HEK293 (cell line): ENCODE data around the gene AKT2.

Experiments used
- AEBP2 ChIP-seq: fragments of 450-650 bp; formaldehyde crosslinking; IDR thresholded peaks from 2 replicates; pipeline ENCODE4 v1.5.1; 2016; ENCODE audit warnings: missing biosample characterization, missing genetic modification characterization, borderline replicate concordance
- HOXA7 ChIP-seq: sonication (generic); formaldehyde crosslinking; IDR thresholded peaks from 2 replicates; pipeline ENCODE4 v1.8.1; 2022; ENCODE audit warnings: missing genetic modification reagents, borderline replicate concordance
- HOXC10 ChIP-seq: sonication (generic); formaldehyde crosslinking; IDR thresholded peaks from 2 replicates; pipeline ENCODE4 v1.8.1; 2023; ENCODE audit warnings: mild to moderate bottlenecking, missing genetic modification reagents
- KLF16 ChIP-seq: fragments of 450-650 bp; formaldehyde crosslinking; IDR thresholded peaks from 2 replicates; pipeline ENCODE4 v1.5.1; 2017; ENCODE audit warnings: missing biosample characterization, missing genetic modification characterization
- ZFP41 ChIP-seq: fragments of 450-650 bp; formaldehyde crosslinking; IDR thresholded peaks from 2 replicates; pipeline ENCODE4 v1.5.1; 2016; ENCODE audit warnings: missing biosample characterization, missing genetic modification characterization, borderline replicate concordance
- ZIC2 ChIP-seq: fragments of 450-650 bp; formaldehyde crosslinking; IDR thresholded peaks from 2 replicates; pipeline ENCODE4 v1.5.1; 2016; ENCODE audit warnings: missing biosample characterization, missing genetic modification characterization
- ZNF112 ChIP-seq: fragments of 450-650 bp; formaldehyde crosslinking; IDR thresholded peaks from 2 replicates; pipeline ENCODE4 v1.5.0; 2017; ENCODE audit warnings: missing biosample characterization, missing genetic modification characterization
- ZNF148 ChIP-seq: fragments of 450-650 bp; formaldehyde crosslinking; IDR thresholded peaks from 2 replicates; pipeline ENCODE4 v1.5.0; 2017; ENCODE audit warnings: missing biosample characterization, missing genetic modification characterization, borderline replicate concordance
- ZNF223 ChIP-seq: fragments of 450-650 bp; formaldehyde crosslinking; IDR thresholded peaks from 2 replicates; pipeline ENCODE4 v1.5.1; 2016; ENCODE audit warnings: missing biosample characterization, missing genetic modification characterization
- ZNF239 ChIP-seq: fragments of 450-650 bp; formaldehyde crosslinking; IDR thresholded peaks from 2 replicates; pipeline ENCODE4 v1.5.1; 2016; ENCODE audit warnings: missing biosample characterization, missing genetic modification characterization
- ZNF248 ChIP-seq: fragments of 450-650 bp; formaldehyde crosslinking; IDR thresholded peaks from 2 replicates; pipeline ENCODE4 v1.5.1; 2017; ENCODE audit warnings: missing biosample characterization, missing genetic modification characterization
- ZNF280D ChIP-seq: fragments of 450-650 bp; formaldehyde crosslinking; IDR thresholded peaks from 2 replicates; pipeline ENCODE4 v1.5.1; 2016; ENCODE audit warnings: missing biosample characterization, missing genetic modification characterization
- ZNF324 ChIP-seq: fragments of 450-650 bp; formaldehyde crosslinking; IDR thresholded peaks from 2 replicates; pipeline ENCODE4 v1.5.1; 2016; ENCODE audit warnings: missing biosample characterization, missing genetic modification characterization
- ZNF398 ChIP-seq: fragments of 450-650 bp; formaldehyde crosslinking; IDR thresholded peaks from 2 replicates; pipeline ENCODE4 v1.5.1; 2017; ENCODE audit warnings: missing biosample characterization, missing genetic modification characterization
- ZNF544 ChIP-seq: fragments of 450-650 bp; formaldehyde crosslinking; IDR thresholded peaks from 2 replicates; pipeline ENCODE4 v1.5.0; 2017; ENCODE audit warnings: missing biosample characterization, missing genetic modification characterization
- ZNF561 ChIP-seq: fragments of 450-650 bp; IDR thresholded peaks from 2 replicates; pipeline ENCODE4 v1.5.1; 2018; ENCODE audit warnings: missing biosample characterization, missing genetic modification characterization, borderline replicate concordance
- ZNF571 ChIP-seq: fragments of 450-650 bp; formaldehyde crosslinking; IDR thresholded peaks from 2 replicates; pipeline ENCODE4 v1.5.0; 2017; ENCODE audit warnings: missing biosample characterization, missing genetic modification characterization
- ZNF585B ChIP-seq: fragments of 450-650 bp; formaldehyde crosslinking; IDR thresholded peaks from 2 replicates; pipeline ENCODE4 v1.5.1; 2016; ENCODE audit warnings: missing biosample characterization, missing genetic modification characterization
- ZNF623 ChIP-seq: fragments of 450-650 bp; formaldehyde crosslinking; IDR thresholded peaks from 2 replicates; pipeline ENCODE4 v1.5.1; 2016; ENCODE audit warnings: missing biosample characterization, missing genetic modification characterization
- ZNF629 ChIP-seq: fragments of 450-650 bp; formaldehyde crosslinking; IDR thresholded peaks from 2 replicates; pipeline ENCODE4 v1.5.1; 2017; ENCODE audit warnings: missing biosample characterization, missing genetic modification characterization
- ZNF645 ChIP-seq: fragments of 450-650 bp; formaldehyde crosslinking; IDR thresholded peaks from 2 replicates; pipeline ENCODE4; 2016; ENCODE audit warnings: missing biosample characterization, missing genetic modification characterization
- ZNF660 ChIP-seq: fragments of 450-650 bp; IDR thresholded peaks from 2 replicates; pipeline ENCODE4 v1.5.1; 2018; ENCODE audit warnings: missing biosample characterization, mild to moderate bottlenecking, missing genetic modification characterization
- ZNF664 ChIP-seq: fragments of 450-650 bp; formaldehyde crosslinking; IDR thresholded peaks from 2 replicates; pipeline ENCODE4 v1.5.1; 2016; ENCODE audit warnings: missing biosample characterization, missing genetic modification characterization
- ZNF670 ChIP-seq: fragments of 450-650 bp; formaldehyde crosslinking; IDR thresholded peaks from 2 replicates; pipeline ENCODE4 v1.5.1; 2016; ENCODE audit warnings: missing biosample characterization, missing genetic modification characterization, low read depth
- ZNF701 ChIP-seq: fragments of 450-650 bp; formaldehyde crosslinking; IDR thresholded peaks from 2 replicates; pipeline ENCODE4 v1.5.1; 2016; ENCODE audit warnings: missing biosample characterization, missing genetic modification characterization
- ZNF791 ChIP-seq: fragments of 450-650 bp; formaldehyde crosslinking; IDR thresholded peaks from 2 replicates; pipeline ENCODE4 v1.5.1; 2016; ENCODE audit warnings: missing biosample characterization, missing genetic modification characterization
- ZNF830 ChIP-seq: fragments of 450-650 bp; IDR thresholded peaks from 2 replicates; pipeline ENCODE4 v1.5.0; 2018; ENCODE audit warnings: missing biosample characterization, missing genetic modification characterization, low read depth, mild to moderate bottlenecking, moderate library complexity
- ZNF843 ChIP-seq: fragments of 450-650 bp; formaldehyde crosslinking; IDR thresholded peaks from 2 replicates; pipeline ENCODE4 v1.5.1; 2016; ENCODE audit warnings: missing biosample characterization, missing genetic modification characterization
- ZSCAN4 ChIP-seq: fragments of 450-650 bp; formaldehyde crosslinking; IDR thresholded peaks from 2 replicates; pipeline ENCODE4 v1.5.1; 2017; ENCODE audit warnings: missing biosample characterization, missing genetic modification characterization

AKT2 gene

GRCh38 chr19:40190891-40191835, 94.0 kb downstream of the AKT2 start, which contains the start of gene MAP3K10 (continued):
- no peak for TF ChIP-seq HOXA7 (CRISPR knock-in tag)
- TF ChIP-seq ZNF544 (tag by site-specific recombination): no peak
- no peak for TF ChIP-seq ZNF585B (tag by site-specific recombination)
- no peak; the same call in 1 of the 2 replicates for TF ChIP-seq ZNF623 (tag by site-specific recombination)
- TF ChIP-seq ZFP41 (tag by site-specific recombination): no peak
- no peak for TF ChIP-seq AEBP2 (tag by site-specific recombination)
- TF ChIP-seq ZNF670 (tag by site-specific recombination): no peak
- no peak; the same call in 1 of the 2 replicates for TF ChIP-seq ZSCAN4 (tag by site-specific recombination)
- TF ChIP-seq KLF16: peak; percentile 70
- TF ChIP-seq ZNF629: peak; percentile 68
- peak; percentile 99 for TF ChIP-seq ZIC2
- TF ChIP-seq ZNF561 (tag by site-specific recombination): peak; percentile 79; the same call in 1 of the 2 replicates
- no peak; the same call in 1 of the 2 replicates for TF ChIP-seq ZNF148 (tag by site-specific recombination)
- no peak for TF ChIP-seq ZNF664 (tag by site-specific recombination)
- TF ChIP-seq ZNF280D (tag by site-specific recombination): no peak
- no peak for TF ChIP-seq HOXC10
- TF ChIP-seq ZNF701 (tag by site-specific recombination): no peak
- no peak for TF ChIP-seq ZNF571 (tag by site-specific recombination)
- TF ChIP-seq ZNF830 (tag by site-specific recombination): no peak
- TF ChIP-seq ZNF112 (tag by site-specific recombination): no peak
- 0 out of 2 replicates have a peak, but pooled peaks have one; percentile 62 for TF ChIP-seq ZNF248 (tag by site-specific recombination)
- TF ChIP-seq ZNF223 (tag by site-specific recombination): peak; percentile 81
- no peak; the same call in none of the 2 replicates for TF ChIP-seq ZNF843
- peak; percentile 68 for TF ChIP-seq ZNF398 (tag by site-specific recombination)
- TF ChIP-seq ZNF324 (tag by site-specific recombination): peak; percentile 80; the same call in 1 of the 2 replicates
- TF ChIP-seq ZNF239 (tag by site-specific recombination): no peak
- TF ChIP-seq ZNF645 (tag by site-specific recombination): no peak
- no peak for TF ChIP-seq ZNF791 (tag by site-specific recombination)
- peak; percentile 9; the same call in 1 of the 2 replicates for TF ChIP-seq ZNF660 (tag by site-specific recombination)
